ENCODE data around the gene IFI27.

IFI27 gene

DNA sequence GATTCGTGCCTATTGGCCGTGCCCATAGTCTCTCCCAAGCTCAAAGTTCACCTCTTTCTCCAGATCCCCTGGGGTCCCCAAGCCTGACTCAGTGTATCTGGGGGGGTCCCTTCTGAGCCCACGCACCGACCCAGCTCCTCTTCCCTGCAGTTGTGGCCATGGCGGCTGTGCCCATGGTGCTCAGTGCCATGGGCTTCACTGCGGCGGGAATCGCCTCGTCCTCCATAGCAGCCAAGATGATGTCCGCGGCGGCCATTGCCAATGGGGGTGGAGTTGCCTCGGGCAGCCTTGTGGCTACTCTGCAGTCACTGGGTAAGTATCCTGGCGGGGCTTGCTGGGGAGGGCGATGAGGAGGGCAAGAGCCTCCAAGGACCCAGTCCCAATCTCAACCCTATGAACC lies 5.1 kb downstream of the IFI27 start:
- TF ChIP-seq, protein P1, sequence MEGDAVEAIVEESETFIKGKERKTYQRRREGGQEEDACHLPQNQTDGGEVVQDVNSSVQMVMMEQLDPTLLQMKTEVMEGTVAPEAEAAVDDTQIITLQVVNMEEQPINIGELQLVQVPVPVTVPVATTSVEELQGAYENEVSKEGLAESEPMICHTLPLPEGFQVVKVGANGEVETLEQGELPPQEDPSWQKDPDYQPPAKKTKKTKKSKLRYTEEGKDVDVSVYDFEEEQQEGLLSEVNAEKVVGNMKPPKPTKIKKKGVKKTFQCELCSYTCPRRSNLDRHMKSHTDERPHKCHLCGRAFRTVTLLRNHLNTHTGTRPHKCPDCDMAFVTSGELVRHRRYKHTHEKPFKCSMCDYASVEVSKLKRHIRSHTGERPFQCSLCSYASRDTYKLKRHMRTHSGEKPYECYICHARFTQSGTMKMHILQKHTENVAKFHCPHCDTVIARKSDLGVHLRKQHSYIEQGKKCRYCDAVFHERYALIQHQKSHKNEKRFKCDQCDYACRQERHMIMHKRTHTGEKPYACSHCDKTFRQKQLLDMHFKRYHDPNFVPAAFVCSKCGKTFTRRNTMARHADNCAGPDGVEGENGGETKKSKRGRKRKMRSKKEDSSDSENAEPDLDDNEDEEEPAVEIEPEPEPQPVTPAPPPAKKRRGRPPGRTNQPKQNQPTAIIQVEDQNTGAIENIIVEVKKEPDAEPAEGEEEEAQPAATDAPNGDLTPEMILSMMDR (IDR thresholded peaks at IDR 0.05; ENCODE audit: control insufficient read depth, insufficient read depth, low read depth, low read length, missing control alignments): no peak

GRCh38 chr14:94116701-94117100 lies 6.2 kb downstream of the IFI27 start:
- TF ChIP-seq, protein P1 (IDR thresholded peaks at IDR 0.05; ENCODE audit: control insufficient read depth, insufficient read depth, low read depth, low read length, missing control alignments): no peak
- no peak for DNase-seq (ENCODE audit: low read depth)
- no peak overlapping the region for H3K4me3 ChIP-seq (ENCODE audit: control insufficient read depth, low read depth, low read length)

More for the DNA sequence above, 5.1 kb downstream of the IFI27 start:
- H3K4me3 ChIP-seq (ENCODE audit: control insufficient read depth, low read depth, low read length): no peak overlapping the region
- DNase-seq (ENCODE audit: low read depth): no peak

- no peak overlapping the region for H3K4me3 ChIP-seq (ENCODE audit: control insufficient read depth, low read depth, low read length)
- no peak for DNase-seq (ENCODE audit: low read depth)
- TF ChIP-seq, protein P1 (IDR thresholded peaks at IDR 0.05; ENCODE audit: control insufficient read depth, insufficient read depth, low read depth, low read length, missing control alignments): no peak
These were observed 7.3 kb downstream of the IFI27 start for GRCh38 chr14:94117856-94118255.

DNA sequence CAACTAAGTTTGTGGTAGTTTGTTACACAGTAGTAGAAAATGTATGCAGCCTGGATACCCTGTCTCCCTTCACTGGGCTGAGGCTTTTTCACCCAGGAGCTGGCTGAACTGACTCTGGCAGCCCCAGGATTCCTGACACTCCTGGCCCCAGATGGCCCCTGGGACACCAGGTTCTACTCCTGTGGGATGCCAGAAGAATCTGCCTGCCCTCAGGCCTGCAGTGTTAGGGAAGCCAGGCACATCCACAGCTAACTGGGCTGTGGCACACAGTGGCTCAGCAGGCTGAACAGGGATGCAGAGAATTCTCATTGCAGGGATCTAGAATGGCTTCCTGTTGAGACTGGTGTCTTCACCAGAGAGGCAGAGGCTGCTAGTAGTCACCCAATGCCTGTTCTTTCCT lies 8.5 kb downstream of the IFI27 start:
- TF ChIP-seq, protein P1 (IDR thresholded peaks at IDR 0.05; ENCODE audit: control insufficient read depth, insufficient read depth, low read depth, low read length, missing control alignments): no peak
- H3K4me3 ChIP-seq (ENCODE audit: control insufficient read depth, low read depth, low read length): no peak overlapping the region
- DNase-seq (ENCODE audit: low read depth): no peak

- TF ChIP-seq, protein P1 (IDR thresholded peaks at IDR 0.05; ENCODE audit: control insufficient read depth, insufficient read depth, low read depth, low read length, missing control alignments): no peak
- H3K4me3 ChIP-seq (ENCODE audit: control insufficient read depth, low read depth, low read length): no peak overlapping the region
- DNase-seq (ENCODE audit: low read depth): peak; percentile 40
These were observed 10.3 kb downstream of the IFI27 start for GRCh38 chr14:94120667-94121340.

DNA sequence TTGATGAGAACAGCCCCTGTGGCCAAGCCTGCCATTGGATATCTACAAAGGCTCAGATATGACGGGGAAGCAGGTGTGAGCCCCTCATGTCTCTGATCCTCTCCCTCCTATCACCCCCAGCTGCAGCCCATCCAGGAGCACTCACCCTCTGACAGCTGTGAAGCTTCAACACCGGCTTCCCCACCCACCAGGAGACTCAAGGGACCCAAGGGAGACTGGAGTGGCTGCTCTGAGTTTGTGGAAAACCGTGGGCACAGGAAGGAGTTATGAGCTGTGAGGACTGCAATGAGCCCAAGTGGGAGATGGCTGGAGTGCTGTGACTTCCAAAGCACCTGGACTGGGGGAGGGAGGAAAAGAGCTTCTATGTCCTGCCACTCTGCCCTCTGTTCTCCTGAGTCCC lies 10.9 kb downstream of the IFI27 start:
- no peak for DNase-seq (ENCODE audit: low read depth)
- no peak overlapping the region for H3K4me3 ChIP-seq (ENCODE audit: control insufficient read depth, low read depth, low read length)
- TF ChIP-seq, protein P1 (IDR thresholded peaks at IDR 0.05; ENCODE audit: control insufficient read depth, insufficient read depth, low read depth, low read length, missing control alignments): no peak

Data from AG09309 (cell line).